GM12801 (cell line): ENCODE data around the gene NXPE4.

Experiments
- TF ChIP-seq, protein P1 (sequence below): IDR thresholded peaks from one replicate; pipeline ENCODE4 v1.5.1; 2011; ENCODE audit warnings: control low read depth; ENCODE audit not compliant: insufficient read length; ENCODE audit errors: extremely low read depth

The NXPE4 gene

GRCh38 chr11:114604886-114605285 is 9.3 kb upstream of the NXPE4 start:
- TF ChIP-seq, protein P1, sequence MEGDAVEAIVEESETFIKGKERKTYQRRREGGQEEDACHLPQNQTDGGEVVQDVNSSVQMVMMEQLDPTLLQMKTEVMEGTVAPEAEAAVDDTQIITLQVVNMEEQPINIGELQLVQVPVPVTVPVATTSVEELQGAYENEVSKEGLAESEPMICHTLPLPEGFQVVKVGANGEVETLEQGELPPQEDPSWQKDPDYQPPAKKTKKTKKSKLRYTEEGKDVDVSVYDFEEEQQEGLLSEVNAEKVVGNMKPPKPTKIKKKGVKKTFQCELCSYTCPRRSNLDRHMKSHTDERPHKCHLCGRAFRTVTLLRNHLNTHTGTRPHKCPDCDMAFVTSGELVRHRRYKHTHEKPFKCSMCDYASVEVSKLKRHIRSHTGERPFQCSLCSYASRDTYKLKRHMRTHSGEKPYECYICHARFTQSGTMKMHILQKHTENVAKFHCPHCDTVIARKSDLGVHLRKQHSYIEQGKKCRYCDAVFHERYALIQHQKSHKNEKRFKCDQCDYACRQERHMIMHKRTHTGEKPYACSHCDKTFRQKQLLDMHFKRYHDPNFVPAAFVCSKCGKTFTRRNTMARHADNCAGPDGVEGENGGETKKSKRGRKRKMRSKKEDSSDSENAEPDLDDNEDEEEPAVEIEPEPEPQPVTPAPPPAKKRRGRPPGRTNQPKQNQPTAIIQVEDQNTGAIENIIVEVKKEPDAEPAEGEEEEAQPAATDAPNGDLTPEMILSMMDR = no peak

DNA sequence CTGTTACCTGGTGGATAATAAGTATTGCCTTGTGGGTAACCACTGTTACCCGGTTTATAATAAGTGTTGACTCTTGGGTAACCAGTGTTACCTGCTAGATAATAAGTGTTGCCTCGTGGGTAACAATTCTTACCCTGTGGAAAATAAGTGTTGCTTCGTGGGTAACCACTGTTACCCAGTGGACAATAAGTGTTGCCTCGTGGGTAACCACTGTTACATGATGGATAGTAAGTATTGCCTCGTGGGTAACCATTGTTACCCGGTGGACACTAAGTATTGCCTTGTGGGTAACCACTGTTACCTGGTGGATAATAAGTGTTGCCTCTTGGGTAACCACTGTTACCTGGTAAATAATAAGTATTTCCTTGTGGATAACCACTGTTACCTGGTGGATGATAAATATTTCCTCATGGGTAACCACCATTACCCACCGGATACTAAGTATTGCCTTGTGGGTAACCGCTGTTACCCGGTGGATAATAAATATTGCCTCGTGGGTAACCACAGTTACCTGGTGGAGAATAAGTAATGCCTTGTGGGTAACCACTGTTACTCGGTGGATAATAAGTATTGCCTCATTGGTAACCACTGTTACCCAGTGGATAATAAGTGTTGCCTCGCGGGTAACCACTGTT is 8.7 kb upstream of the NXPE4 start:
- TF ChIP-seq, protein P1 = no peak

DNA sequence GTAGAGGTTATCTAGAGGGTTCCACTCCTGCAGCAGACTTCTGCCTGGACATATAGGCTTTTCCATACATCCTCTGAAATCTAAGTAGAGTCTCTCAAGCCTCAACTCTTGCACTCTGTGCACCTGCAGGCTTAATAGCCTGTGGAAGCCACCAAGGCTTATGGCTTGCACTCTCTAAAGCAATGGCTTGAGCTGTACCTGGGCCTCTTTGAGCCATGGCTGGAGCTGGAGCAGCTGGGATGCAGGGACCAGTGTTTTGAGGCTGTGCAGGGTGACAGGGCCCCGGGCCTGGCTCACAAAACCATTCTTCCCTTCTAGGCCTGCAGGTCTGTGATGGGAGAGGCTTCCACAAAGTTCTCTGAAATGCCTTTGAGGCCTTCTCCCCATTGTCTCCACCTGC is 2.9 kb upstream of the NXPE4 start:
- TF ChIP-seq, protein P1 = no peak

- TF ChIP-seq, protein P1 = no peak
Observed at GRCh38 chr11:114596175-114596919, 761 bp upstream of the NXPE4 start.

DNA sequence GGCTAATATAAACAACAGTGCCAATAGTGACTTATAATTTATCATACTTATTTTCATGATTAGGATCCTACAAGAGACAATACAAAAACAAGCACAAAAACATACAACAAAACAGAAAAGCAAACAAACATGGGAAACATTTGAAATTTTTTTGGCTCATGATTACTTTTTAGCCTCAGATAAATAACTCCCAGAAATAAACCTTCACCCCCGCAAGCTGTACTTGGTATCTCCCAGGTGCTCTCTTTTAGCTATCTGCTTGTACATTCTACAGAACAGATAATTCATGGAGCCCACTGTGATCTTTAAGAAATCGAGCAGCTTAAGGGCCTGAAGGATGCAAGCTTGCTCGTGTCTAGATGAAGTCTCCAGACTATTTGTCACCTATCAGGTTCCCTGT is 883 bp downstream of the NXPE4 start:
- TF ChIP-seq, protein P1 = no peak

DNA sequence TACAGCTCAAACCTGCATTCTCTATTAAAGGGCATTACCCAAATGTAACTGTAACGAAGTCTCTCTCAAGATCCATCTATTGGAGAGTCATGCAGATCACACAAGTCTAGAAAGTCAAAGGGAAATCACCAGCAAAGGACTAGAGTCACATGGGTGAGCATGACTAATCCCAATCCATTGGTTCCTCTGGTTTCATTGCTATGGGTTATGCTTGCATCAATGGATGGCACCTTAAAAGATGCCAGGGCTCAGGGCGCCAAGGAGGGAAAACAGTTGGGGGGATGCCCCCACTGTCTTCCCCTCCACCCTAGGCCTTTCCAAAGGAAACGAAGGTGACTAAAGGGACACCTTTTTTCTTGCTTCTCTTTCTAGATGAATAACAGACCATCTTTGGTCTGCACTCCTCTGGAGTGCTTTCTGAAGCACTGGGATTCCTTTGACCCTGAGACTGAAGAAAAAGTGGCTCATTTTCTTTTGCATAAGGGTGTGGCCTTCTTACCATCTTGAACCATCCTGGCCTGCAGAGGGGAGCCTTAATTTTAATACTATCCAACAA is 8.1 kb downstream of the NXPE4 start:
- TF ChIP-seq, protein P1 = no peak

- TF ChIP-seq, protein P1 = no peak
Observed at GRCh38 chr11:114586797-114587196, 8.8 kb downstream of the NXPE4 start.
